ENCODE data around the gene HNRNPK.
"Not testable (repeated sequence)": the region's sequence is repeated elsewhere in the genome, so short reads cannot be mapped to it uniquely, and the experiment has no call there.

The HNRNPK gene

GRCh38 chr9:83956436-83957247 is 23.4 kb downstream of the HNRNPK start:
- TF ChIP-seq CTCF (IDR thresholded peaks at IDR 0.05; ENCODE audit: low read depth, low read length): no peak
- no peak for DNase-seq (ENCODE audit: extremely low read depth, low read depth)

- TF ChIP-seq CTCF (IDR thresholded peaks at IDR 0.05; ENCODE audit: low read depth, low read length): no peak
- no peak for DNase-seq (ENCODE audit: extremely low read depth, low read depth)
Measured at GRCh38 chr9:83956086-83956435, 24.0 kb downstream of the HNRNPK start.

- not testable (repeated sequence) for DNase-seq (ENCODE audit: extremely low read depth, low read depth)
Measured at GRCh38 chr9:83948096-83948495, 31.9 kb downstream of the HNRNPK start.

DNA sequence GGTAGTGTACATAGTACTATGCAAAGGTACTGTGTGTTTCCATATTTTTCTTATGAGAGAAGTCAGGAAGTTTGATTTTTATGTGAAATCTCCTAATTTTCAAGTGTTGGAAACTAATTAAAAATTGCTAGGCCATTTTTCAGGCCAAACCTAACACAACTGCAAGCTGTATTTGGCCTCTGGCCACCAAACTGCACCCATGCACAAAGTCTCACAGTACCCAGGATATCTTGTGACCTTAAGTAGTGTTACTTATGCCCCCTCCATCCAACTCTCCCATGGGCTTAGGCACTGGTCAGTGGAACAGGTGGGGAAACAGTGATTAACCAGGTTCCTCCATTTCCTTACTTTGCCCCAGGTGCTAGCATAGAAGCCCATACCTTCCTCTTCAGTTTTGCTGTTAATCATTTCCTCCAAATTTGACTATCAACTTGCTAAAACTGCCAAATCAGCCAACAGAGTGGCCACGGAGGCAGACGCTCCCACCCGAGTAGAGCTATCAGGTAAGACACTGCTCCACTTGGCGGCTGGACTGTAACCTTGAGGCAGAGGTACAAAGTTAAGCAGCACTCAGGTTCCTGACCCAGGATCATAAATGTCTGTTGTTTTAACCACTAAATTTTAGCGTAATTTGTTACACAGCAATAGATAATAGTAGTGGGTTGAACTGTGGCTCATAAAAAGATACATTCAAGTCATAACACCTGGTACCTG is 39.3 kb downstream of the HNRNPK start:
- TF ChIP-seq CTCF (IDR thresholded peaks at IDR 0.05; ENCODE audit: low read depth, low read length): no peak
- DNase-seq (ENCODE audit: extremely low read depth, low read depth): no peak

DNA sequence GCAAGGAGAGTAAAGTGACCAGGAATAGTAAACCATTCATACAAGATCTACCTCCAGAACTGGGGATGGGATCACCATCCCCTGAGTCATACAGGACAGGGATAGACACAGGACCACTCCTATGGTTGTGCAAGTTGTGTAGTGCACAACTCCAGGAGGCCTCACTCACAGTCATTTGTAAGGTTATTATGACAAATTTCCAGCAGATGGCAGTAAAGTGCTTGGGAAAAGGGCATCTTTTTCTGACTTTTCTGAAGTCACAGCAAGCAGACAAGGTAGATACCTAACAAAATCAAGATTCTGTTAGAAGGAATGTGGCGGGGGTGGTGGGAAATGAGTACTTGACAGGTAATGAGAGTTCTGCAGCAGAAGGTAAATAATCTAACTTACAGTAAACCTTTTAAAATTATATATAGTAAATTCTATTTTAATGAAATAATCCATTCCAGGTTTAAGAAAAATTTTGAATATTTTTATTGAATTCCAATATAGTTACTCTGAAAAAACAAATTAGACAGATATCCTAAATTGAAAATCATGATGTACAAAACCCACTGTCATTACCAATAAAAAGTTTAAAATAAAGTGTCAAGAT is 42.1 kb downstream of the HNRNPK start:
- DNase-seq (ENCODE audit: extremely low read depth, low read depth): no peak
- TF ChIP-seq CTCF (IDR thresholded peaks at IDR 0.05; ENCODE audit: low read depth, low read length): peak; percentile 47

- no peak for DNase-seq (ENCODE audit: extremely low read depth, low read depth)
- TF ChIP-seq CTCF (IDR thresholded peaks at IDR 0.05; ENCODE audit: low read depth, low read length): no peak
Measured at GRCh38 chr9:83936523-83936922, 43.5 kb downstream of the HNRNPK start.

GRCh38 chr9:83935276-83935935 is 44.6 kb downstream of the HNRNPK start:
- DNase-seq (ENCODE audit: extremely low read depth, low read depth): peak; percentile 70
- TF ChIP-seq CTCF (IDR thresholded peaks at IDR 0.05; ENCODE audit: low read depth, low read length): no peak
